ENCODE results near the gene SCGB3A1.

Gene SCGB3A1

GRCh38 chr5:180628827-180629750 is 37.8 kb upstream of the SCGB3A1 start:
- FAIRE-seq = no peak
- TF ChIP-seq CTCF (IDR thresholded peaks at IDR 0.05; ENCODE audit: insufficient read depth, missing control alignments) = no peak
- DNase-seq (ENCODE audit: insufficient read length, low spot score) = no peak

GRCh38 chr5:180628211-180628610 is 36.9 kb upstream of the SCGB3A1 start:
- TF ChIP-seq CTCF (IDR thresholded peaks at IDR 0.05; ENCODE audit: insufficient read depth, missing control alignments) = no peak
- FAIRE-seq (no peak), DNase-seq (ENCODE audit: insufficient read length, low spot score) (no peak)

GRCh38 chr5:180627386-180628120 is 36.3 kb upstream of the SCGB3A1 start:
- no peak for TF ChIP-seq CTCF (IDR thresholded peaks at IDR 0.05; ENCODE audit: insufficient read depth, missing control alignments)
- FAIRE-seq (no peak), DNase-seq (ENCODE audit: insufficient read length, low spot score) (no peak)

- no peak for FAIRE-seq
- no peak for TF ChIP-seq CTCF (IDR thresholded peaks at IDR 0.05; ENCODE audit: insufficient read depth, missing control alignments)
- no peak for DNase-seq (ENCODE audit: insufficient read length, low spot score)
Measured at GRCh38 chr5:180626661-180627385, 35.5 kb upstream of the SCGB3A1 start.

GRCh38 chr5:180625791-180626660 is 34.7 kb upstream of the SCGB3A1 start:
- no peak for TF ChIP-seq CTCF (IDR thresholded peaks at IDR 0.05; ENCODE audit: insufficient read depth, missing control alignments)
- no peak for FAIRE-seq
- no peak for DNase-seq (ENCODE audit: insufficient read length, low spot score)

- no peak for TF ChIP-seq CTCF (IDR thresholded peaks at IDR 0.05; ENCODE audit: insufficient read depth, missing control alignments)
- FAIRE-seq (no peak), DNase-seq (ENCODE audit: insufficient read length, low spot score) (no peak)
Measured at GRCh38 chr5:180625125-180625790, 34.0 kb upstream of the SCGB3A1 start.
